HG02884 (cell line): ENCODE measurements around the gene ING2.
"Not testable (repeated sequence)": the region's sequence is repeated elsewhere in the genome, so short reads cannot be mapped to it uniquely, and the experiment has no call there.

Source experiments
- ATAC-seq: cut with Tn5 transposase; IDR thresholded peaks from one replicate; pipeline ENCODE4 v1.9.1; 2021; ENCODE audit warnings: mild to moderate bottlenecking, moderate library complexity; ENCODE audit not compliant: unreplicated experiment

The ING2 gene

DNA sequence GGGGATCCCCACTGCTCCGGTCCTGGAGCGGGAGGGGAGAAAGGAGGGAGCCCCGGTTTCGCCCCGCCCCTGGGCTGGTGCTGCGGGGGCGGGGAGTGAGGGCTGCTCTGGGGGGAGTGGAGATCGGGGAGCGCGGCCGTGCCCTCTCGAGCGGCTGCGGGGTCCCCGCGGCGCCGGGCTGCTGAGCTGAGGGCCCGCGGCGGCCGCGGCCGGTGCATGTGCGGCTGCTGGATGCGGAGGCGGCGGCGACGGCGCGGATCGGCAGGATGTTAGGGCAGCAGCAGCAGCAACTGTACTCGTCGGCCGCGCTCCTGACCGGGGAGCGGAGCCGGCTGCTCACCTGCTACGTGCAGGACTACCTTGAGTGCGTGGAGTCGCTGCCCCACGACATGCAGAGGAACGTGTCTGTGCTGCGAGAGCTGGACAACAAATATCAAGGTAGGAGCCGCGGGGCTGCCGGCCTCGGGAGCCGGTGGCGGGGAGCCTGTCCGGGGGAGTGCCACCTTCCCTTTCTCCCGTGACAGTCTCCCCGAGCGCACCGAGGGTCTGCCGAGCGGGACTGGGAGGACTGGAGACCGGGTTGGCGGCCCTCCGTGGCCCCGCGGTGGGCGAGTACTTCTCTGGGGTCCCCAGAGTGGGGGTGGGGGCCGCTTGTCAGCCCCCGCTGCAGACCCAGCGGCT lies at the start of gene ING2:
ING2 (plus strand) TSS at position 129 of the 681 bp plus-strand sequence; CDS start at position 267, 138 bp downstream.
- ATAC-seq, result peak; percentile 39

- ATAC-seq, result no peak
Measured at GRCh38 chr4:183455431-183456195, 49.2 kb upstream of the ING2 start.

GRCh38 chr4:183458005-183458404 lies 46.9 kb upstream of the ING2 start:
- ATAC-seq, result no peak

DNA sequence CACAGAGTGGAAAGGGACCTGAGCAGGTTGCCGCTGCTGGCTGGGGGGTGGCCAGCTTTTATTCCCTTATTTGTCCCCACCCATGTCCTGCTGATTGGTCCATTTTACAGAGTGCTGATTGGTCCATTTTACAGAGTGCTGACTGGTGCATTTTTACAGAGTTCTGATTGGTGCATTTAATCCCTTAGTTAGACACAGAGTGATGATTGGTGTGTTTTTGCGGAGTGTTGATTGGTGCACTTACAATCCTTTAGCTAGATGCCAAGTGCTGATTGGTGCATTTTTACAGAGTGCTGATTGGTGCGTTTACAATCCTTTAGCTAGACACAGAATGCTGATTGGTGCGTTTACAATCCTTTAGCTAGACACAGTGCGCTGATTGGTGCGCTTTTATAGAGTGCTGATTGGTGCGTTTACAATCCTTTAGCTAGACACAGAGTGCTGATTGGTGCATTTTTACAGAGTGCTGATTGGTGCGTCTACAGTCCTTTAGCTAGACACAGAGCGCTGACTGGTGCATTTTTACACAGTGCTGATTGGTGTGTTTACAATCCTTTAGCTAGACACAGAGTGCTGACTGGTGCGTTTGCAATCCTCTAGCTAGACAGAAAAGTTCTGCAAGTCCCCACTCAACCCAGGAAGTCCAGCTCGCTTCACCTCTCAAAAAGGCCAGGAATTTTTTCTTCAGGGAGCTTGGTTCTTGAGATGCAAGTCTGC lies 40.8 kb upstream of the ING2 start:
- not testable (repeated sequence) for ATAC-seq

DNA sequence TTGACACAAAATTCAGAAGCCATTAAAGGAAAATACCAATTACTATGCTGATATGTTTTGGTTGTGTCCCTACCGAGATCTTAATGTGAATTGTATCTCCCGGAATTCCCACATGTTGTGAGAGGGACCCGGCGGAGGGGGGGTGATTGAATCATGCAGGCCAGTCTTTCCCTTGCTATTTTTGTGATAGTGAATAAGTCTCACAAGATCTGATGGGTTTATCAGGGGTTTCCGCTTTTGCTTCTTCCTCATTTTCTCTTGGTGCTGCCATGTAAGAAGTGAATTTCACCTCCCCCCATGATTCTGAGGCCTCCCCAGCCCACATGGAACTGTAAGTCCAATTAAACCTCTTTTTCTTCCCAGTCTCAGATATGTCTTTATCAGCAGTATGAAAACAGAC lies 39.0 kb upstream of the ING2 start:
- not testable (repeated sequence) for ATAC-seq

GRCh38 chr4:183467246-183467645 lies 37.6 kb upstream of the ING2 start:
- ATAC-seq, result no peak

- ATAC-seq, result no peak
Measured at GRCh38 chr4:183468210-183469095, 36.4 kb upstream of the ING2 start.

- ATAC-seq, result no peak
Measured at GRCh38 chr4:183469285-183469684, 35.6 kb upstream of the ING2 start.

GRCh38 chr4:183469936-183470335 lies 34.9 kb upstream of the ING2 start:
- no peak for ATAC-seq

- ATAC-seq, result no peak
Measured at GRCh38 chr4:183470821-183471220, 34.0 kb upstream of the ING2 start.

DNA sequence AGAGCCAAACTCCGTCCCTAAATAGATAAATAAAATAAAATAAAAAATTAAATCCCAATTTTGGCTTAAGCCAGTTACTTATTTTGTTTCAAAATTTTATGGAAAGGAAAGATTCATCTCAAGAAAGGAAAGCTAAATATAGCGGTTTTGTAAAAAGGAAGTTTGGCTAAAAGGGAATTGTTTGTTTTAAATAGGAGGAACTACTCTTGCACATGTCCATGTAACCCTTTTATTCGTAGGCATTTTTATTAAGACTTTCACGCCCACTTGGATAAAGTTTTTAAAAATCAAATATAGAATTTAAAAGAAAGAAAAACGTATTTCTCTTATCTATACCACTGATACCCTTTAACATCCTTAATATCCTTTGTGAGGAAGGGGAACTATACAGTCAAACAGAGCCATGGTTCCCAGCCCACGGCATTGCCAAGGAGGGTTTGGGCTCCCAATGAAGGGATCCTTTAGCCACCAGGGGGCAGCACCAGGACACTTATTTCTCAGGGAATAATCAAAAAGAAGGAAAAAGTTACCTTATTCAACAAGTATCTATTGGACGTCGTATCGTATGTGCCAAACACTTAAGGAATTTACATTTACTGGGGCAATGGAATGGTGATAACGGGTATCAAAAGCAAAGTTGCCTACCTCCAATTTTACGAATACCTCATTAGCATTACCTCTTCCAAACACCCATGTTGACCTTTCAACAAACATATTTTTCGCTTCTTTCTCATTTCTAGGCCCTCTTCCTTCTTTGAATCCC lies 32.7 kb upstream of the ING2 start:
- ATAC-seq, result peak; percentile 79

GRCh38 chr4:183478123-183478522 lies 26.7 kb upstream of the ING2 start:
- no peak for ATAC-seq

DNA sequence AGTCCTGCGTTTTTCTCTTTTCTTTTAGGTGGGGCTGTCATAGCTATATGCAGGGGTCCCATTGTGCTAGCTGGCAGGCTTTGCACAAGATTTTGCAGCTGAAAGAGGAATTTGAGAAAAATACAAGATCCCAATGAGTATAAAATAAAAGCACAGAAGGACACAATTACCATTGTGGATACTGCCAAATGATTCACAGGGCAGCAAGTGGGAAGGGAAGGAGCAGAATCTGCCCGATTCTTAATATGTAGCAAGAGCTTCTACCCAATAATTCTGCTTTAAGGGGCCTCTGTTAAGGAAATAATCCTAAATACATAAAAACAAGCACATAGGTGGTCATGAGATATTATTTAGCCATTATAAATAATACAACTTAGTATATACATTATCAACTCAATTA lies 25.9 kb upstream of the ING2 start:
- ATAC-seq, result no peak

- not testable (repeated sequence) for ATAC-seq
Measured at GRCh38 chr4:183482515-183483095, 22.3 kb upstream of the ING2 start.

DNA sequence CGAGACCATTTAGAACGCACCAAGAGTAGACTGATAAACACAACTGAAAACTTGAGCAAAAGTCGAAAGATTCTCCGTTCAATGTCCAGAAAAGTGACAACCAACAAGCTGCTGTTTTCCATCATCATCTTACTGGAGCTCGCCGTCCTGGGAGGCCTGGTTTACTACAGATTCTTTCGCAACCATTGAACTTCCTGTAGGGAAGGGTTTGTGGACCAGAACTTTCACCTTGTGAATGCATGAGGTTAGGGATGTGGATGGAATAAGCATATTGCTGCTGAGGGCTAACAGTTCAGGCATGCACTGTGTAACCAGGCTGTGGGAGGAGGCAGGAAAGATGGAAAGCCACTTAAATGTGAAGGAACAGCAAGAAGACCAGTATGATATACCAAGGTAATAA lies 20.9 kb upstream of the ING2 start:
- no peak for ATAC-seq

GRCh38 chr4:183485411-183486160 lies 19.3 kb upstream of the ING2 start:
- ATAC-seq, result no peak

- ATAC-seq, result no peak
Measured at GRCh38 chr4:183492791-183493222, 12.1 kb upstream of the ING2 start.

DNA sequence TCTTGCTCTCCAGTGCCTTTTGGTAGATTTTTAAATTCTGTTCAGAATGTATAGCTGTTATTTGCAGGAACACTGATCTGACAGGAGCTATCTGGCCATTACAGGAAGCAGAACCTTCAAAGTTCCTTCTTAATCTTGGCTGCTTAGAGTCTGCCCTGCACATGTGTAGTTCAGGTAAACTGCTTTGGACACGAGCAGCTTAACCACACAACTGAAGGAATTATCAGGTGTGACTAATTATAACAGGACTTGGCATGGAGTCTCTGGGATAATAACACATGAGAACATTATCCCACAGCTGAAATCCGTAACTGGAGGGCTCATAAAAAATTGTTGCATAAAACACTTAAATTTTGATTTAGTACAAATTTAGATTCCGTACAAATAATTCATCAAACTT lies 11.6 kb upstream of the ING2 start:
- ATAC-seq, result no peak

DNA sequence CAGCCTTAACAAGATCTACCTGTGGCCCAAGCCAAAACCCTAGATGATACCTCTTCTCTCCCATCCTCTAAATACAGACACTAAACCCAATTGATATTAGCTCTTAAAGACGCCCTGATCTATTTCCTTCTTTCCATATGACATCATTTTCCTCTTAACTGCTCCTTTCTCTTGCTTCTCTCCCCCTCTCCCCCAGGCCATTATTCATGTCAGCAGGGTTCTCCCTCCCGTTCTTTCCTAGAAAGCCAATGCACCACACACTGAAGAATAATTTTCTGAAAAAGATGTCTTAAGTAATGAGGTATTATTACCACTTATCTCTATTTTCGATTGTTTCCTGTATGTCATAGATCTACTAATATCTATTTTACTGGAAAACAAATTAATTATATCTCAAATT lies 9.7 kb upstream of the ING2 start:
- ATAC-seq, result no peak
